ENCODE data around the gene LYZL2.

Gene LYZL2

DNA sequence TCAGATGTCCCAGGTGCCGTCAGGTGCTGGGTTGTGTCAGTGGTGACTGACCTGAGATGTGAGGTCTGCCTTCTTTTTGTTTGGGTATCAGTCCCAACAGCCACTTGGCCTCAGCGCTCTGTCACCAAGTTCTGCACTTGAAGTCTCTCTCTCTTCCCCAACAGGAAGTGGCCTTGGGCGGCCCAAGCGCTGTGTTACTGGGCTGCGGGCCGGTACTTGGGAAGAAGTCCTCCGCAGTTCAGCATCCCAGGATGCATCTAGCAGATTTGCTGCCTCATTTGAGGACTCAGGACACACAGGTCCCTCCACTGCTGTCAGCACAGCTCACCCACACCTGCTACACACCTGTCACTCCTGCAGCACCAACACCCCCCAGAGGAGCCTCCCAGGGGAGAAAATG, 40.1 kb downstream of the LYZL2 start:
- no peak for DNase-seq

DNA sequence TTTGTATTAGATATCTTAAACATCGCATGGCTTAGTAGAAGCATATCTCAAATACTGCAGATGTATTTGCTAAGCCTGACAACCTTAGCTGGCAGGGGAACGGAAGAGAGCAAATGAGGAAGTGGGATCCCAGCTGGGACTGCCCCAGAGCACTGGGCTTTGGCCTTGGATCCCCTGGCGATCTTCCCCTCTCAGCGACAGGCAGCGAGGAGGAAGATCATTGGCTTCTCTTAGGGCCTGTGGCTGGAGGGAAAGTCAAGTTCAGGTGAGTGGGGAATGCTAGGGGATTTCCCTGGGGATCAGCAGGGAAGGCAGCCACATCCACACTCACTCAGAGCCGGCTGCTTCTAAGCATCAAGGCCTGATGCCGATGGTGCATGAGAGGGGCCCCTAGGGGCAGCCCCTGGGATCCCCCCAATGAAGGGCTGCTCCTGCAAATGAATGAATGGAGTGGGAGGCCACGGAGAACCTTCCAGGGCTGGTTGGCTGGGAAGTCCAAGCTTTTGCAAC, 42.0 kb downstream of the LYZL2 start:
- no peak for DNase-seq

DNA sequence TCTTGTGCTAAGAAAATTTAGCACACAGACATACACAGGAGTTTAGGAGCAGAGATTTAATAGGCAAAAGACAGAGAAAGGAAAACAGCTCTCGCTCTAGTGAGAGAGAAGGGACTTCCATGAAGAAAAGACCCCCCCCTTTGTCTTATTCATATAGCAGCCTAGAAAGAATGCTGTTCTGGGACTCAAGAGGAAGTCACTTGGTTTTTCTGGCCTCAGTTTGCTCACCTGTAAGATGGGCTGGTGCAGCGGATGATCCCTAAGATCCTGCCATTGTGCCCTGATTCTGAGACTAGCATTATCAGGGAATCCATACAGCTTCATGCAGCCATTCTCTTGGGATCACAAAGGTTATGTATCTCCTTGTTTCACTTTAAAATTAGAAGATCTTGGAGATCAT, 42.7 kb downstream of the LYZL2 start:
- no peak for DNase-seq

- DNase-seq, result no peak
Observed at GRCh38 chr10:30583778-30584415, 45.7 kb downstream of the LYZL2 start.

- no peak for DNase-seq
Observed at GRCh38 chr10:30581779-30582380, 47.7 kb downstream of the LYZL2 start.

GRCh38 chr10:30580676-30581075, 48.9 kb downstream of the LYZL2 start:
- no peak for DNase-seq

- DNase-seq, result no peak
Observed at GRCh38 chr10:30580241-30580640, 49.3 kb downstream of the LYZL2 start.

GRCh38 chr10:30579574-30579973, 50.0 kb downstream of the LYZL2 start:
- no peak for DNase-seq

DNA sequence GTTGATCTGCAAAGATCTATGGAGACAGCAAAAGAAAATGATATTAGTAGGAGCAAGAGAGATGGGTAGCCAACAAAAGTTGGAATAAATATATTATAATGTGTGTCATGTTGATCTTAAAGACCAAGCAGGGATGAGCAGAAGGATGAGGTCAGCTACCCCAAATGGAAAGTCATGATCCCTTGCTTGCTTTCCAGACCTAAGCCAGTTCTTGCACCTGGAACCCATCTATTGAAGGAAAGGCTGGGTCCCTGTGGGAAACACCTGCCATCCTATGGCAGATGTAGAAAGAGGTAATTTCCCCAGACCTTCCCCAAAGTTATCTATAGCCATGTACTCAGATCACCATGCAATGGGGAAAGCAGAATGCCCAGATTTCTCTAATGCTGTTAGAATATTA, 52.5 kb downstream of the LYZL2 start:
- DNase-seq, result no peak

- DNase-seq, result no peak
Observed at GRCh38 chr10:30576641-30577040, 52.9 kb downstream of the LYZL2 start.

DNA sequence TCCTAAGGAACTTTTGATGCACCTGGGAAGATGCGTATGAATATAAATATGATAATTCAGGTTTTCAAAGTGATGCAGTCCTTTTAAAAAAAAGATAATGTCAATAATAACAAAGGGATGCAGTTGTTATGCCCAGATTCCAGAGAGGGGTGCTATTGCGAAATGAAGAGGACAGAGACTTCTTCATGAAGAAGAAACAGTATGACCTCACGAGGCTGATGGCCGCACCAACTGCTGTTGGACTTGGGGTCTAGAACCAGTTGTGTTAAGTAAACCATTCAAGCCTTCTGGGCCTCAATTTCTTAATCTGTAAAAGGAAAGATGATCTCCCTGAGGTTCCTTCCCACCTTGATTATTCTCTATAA, 55.1 kb downstream of the LYZL2 start:
- no peak for DNase-seq

DNA sequence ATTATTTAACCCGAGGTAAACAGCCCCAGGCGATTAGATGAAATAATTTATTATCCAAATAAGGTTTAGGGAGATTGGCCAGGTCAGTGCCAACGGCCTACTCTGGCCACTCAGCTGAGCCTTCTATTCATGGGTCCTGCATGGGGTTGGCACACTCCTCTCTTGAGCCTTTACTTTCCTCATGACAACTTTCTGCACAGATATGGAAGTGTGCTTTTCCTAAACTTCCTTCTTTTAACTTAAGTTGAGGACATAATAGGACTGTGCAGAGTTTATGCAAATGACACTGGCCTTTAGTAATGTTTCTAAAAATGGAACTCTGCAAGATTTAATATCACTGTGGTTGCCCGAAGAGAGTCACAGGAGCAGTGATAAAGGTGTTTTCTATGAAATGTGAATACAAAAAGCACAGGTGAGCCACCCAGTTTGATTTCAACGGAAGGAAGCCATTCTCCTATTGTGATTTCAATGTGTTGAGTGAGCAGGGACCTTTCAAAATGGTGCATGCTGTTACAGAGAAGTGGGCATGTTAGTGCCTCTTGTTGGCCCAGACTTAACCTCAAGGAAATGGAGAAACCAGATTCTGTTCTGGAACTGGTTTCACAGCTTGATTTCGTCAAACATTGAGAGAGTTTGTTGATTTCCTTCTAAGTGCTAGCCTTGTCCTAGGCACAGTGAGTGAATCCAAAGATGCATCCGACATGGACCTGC, 55.7 kb downstream of the LYZL2 start:
- no peak for DNase-seq

GRCh38 chr10:30565449-30565848, 64.1 kb downstream of the LYZL2 start:
- DNase-seq, result no peak

DNA sequence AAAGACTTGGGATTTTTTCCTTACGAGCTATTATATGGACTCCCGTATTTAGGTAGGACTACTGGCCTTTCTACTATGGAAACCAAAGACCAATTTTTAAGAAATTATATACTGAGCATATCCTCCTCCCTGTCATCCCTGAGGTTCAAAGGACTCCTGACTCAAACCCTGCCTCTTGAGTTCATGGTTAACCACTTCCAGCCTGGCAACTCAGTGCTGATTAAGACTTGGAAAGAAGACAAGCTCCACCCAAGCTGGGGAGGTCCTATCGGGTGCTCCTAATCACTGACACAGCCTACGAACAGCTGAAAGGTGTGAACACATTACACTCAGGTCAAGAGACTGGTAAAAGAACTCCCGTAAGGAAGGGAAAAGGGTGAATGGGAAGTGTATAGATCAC, 66.8 kb downstream of the LYZL2 start:
- no peak for DNase-seq

Data from stimulated activated CD4-positive, alpha-beta T cell treated with anti-CD3 and anti-CD28 coated beads, Interleukin-4, amount 100 ng/mL, for 1 hour (primary cell).